Activated T-cell treated with anti-CD3 and anti-CD28 coated beads for 48 hours (primary cell): Measurements from ENCODE around the gene SHOC2.

Experiments used
- DNase-seq: peaks from one replicate; pipeline ENCODE4 v3.0.0-alpha.2; 2020; ENCODE audit warnings: low read depth

Gene SHOC2

DNA sequence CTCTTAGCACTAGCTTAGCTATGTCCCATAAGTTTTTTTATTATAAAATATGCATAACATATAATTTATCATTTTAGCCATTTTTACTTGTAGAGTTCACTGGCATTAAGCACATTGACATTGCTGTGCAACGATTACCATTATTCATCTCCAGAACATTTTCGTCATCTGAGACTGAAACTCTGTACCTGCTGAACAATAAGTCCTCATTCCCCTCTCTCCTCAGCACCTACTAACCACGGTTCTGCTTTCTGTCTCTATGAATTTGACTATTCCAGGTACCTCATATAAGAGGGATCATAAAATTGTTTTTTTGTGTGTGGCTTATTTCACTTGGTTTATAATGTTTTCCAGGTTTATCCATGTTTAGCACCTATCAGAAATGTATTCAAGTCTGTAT is 64.1 kb downstream of the SHOC2 start:
- DNase-seq, result no peak

DNA sequence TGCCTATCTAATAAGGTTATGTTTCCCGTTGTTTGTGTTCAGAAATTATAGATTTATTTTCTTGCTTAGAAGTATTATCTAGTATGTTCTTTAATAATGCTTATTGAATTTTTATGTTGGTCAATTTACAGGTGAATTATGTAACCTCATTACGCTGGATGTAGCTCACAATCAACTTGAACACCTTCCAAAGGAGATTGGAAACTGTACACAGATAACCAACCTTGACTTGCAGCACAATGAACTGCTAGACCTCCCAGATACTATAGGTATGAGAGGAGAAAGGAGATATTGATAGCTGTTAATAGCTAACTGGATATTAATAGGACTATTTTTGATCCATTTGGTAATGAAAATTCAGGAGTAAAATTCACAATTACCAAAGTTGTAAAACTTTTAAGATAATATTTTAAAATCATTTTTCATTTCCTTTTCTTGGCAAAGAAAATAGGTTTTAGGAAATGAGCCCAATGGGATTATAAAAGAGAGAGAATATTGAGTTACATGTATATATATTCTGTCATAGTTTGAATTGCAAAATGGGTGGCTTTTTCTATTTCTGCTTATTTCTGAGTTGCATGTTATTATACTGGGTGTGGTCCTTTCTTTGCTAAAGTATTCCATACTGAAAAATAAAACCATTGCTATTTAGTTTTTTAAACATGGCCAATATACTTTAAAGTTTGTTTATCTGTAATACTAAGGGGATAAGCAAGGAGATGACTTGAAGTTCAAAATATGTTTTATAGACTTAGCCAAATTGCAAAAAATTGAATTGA is 66.3 kb downstream of the SHOC2 start:
- no peak for DNase-seq

GRCh38 chr10:110989016-110989415 is 69.6 kb downstream of the SHOC2 start:
- no peak for DNase-seq

GRCh38 chr10:110992006-110992800 is 72.8 kb downstream of the SHOC2 start:
- no peak for DNase-seq

DNA sequence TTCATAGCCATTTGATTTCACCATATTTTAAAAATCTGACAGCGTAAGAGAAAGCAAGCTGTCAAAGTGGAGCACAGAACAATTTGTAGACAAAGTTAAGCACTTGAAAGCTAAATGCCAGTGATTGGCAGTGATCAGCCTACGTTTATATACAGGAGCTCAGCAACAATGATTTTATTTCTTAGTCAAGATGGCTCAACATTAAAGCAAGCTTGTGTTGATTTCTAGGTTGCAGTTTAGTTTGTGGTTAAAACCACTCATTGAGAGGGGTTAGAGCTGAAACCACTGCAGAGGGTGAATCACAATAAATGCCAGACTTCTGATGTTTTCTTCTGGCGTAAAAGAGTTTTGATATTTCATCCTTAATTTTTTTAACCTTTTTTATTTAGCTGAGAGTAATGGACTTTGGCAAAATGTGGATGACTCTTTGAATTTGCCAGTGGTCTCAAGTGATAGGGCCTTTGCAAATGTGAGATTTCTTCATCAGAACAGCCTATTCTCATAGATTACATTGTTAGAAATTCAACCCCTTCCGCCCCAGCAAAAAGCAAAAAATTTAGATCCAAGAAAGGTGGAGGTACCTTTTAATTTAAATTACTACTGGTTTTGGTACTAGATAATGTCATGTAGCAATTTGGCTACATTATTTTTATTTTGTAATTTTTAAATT is 73.8 kb downstream of the SHOC2 start:
- DNase-seq, result no peak

- no peak for DNase-seq
These were observed 75.1 kb downstream of the SHOC2 start for GRCh38 chr10:110994406-110995086.

- DNase-seq, result no peak
These were observed 75.9 kb downstream of the SHOC2 start for GRCh38 chr10:110995301-110995700.

DNA sequence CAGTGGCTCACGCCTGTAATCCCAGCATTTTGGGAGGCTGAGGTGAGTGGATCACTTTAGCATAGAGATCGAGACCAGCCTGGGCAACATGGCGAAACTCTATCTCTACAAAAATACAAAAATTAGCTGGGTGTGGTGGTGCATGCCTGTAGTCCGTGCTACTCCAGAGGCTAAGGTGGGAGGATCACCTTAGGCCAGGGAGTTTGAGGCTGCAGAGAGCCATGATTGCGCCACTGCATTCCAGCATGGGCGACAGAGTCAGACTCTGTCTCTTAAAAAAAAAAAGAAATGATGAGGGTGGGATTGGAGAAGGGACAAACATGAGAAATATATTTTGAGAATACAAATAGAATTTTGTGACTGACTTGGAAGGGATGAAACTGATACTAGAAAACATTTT is 76.9 kb downstream of the SHOC2 start:
- DNase-seq, result no peak

DNA sequence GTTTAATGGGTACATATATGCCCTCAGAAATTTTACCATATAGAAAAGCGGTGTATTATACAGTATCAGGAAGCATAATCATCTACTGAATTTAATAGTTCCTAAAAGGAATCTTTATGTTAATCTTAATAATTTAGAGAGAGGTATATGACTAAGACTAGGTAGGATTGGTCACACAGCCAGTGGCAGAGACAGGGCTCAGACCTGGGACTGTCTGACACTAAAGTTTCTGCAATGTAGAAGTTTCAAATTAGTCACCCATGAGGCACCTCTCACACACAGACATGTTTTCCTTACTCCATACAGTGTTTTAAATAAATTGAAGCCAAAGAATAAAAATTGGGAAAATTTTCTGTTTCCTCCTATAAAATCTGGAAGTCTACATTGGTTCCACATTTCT is 84.6 kb downstream of the SHOC2 start:
- no peak for DNase-seq

- DNase-seq, result no peak
These were observed 88.1 kb downstream of the SHOC2 start for GRCh38 chr10:111007486-111007885.

DNA sequence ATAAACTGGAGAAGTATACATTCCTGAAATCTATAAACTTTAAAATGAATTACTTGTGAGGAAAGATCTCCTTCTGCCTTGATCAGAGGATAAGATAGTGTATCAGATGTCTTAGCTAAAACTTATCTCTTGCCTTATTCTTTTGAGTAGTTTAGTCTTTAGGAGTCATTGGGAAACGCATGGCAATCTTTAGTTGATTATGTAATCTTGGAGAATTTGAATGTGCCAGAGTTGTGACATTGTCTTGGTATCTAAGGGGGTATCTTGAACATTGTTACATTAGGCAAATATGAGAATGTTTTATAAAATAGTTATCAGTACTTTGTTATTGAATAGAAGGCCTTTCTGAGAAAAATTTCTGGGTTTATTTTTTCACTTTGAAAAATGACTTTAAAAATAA is 95.8 kb downstream of the SHOC2 start:
- no peak for DNase-seq

GRCh38 chr10:111017098-111017497 is 97.7 kb downstream of the SHOC2 start:
- DNase-seq, result no peak

- no peak for DNase-seq
These were observed 98.6 kb downstream of the SHOC2 start for GRCh38 chr10:111018021-111018420.

- no peak for DNase-seq
These were observed 103.7 kb downstream of the SHOC2 start for GRCh38 chr10:111023060-111023459.

- DNase-seq, result no peak
These were observed 110.8 kb downstream of the SHOC2 start for GRCh38 chr10:111030042-111030750.

DNA sequence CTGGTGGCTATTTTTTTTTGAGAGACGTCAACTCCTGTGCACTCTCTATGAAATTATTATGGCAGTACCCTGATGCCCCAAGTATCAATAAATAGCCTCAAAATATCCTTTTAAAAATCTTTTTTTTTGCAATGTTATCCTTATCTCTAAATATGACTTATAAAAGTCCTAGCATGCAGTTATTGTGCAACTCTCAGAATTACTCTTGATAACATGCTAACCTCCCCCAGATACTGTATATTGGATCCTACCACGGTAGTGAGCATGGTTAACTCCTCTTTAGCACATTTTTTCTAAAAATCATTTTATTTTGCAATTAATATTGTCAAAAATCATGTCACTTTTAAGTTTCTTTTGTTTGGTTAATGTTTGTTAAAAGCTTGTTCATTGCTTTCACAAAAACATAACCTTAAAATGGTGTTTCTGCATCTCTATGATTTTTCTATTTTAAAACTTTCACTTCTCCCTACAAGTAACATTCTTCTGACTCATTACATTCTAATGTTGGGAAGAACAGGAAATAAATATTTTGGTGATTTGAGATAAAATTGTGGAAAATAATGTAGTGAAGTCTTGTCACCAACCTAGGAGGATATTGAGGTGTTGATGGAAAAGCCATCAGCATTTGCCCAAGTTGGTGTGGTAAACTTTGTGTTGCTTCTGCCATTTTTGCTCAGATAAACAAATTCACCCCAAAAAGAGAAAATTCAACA is 115.3 kb downstream of the SHOC2 start:
- no peak for DNase-seq

DNA sequence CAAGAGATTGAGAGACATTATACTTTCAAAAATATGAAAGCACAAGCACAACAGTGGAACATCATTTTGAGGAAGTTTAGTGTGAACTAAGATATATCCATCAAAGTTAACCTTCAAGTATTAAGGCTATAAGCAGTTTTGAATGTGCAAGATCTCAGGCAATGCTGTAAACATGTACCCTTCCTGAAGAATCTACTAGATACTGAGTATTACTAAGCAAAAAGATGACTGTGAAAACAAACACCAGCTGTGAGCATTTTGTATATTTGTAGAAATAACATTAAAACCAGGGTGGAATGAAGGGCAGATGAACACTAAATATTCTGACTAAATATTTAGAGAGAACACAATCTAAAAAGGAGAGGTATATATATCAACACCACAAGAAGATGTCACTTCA is 116.1 kb downstream of the SHOC2 start:
- DNase-seq, result no peak

GRCh38 chr10:111037858-111038257 is 118.5 kb downstream of the SHOC2 start:
- no peak for DNase-seq

GRCh38 chr10:111039522-111039921 is 120.1 kb downstream of the SHOC2 start:
- DNase-seq, result no peak

- DNase-seq, result no peak
These were observed 137.6 kb downstream of the SHOC2 start for GRCh38 chr10:111057006-111057405.
